ENCODE measurements around the gene CTDP1. TPM values are rescaled to one million over a fixed set of nuclear protein-coding genes. Genes with fewer than 3 reads are reported as not detected.

CTDP1 gene
- total RNA-seq, 1 experiment from 2014 or later = 33.7 TPM

DNA sequence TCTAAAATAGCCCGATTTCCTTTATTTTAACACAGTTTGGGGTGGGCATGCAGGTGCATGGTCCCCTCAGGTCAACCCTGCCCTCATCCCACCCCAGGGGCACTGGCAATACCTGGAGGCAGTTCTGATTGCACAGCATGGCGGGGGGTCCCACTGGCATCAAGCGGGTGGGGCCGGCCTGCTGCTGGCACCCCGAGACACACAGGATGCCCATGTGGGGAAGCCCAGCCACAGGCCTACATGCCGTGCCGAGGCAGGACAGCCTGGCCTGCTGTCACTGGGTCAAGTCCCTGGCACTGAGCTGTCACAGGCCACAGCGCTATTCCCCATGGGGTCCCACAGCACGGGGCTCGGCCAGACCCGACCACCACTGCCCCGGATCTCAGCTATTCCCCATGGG is 106.2 kb downstream of the CTDP1 start:
- H3K9me3 ChIP-seq (ENCODE audit: control insufficient read depth, low read depth, low read length) = no peaks in the 10 kb centered on the region
- peaks cover 19% of the 10 kb centered on the region; the same call in 1 of the 2 replicates for H3K27me3 ChIP-seq (ENCODE audit: insufficient read depth, low read length)
- no peak overlapping the region for H2BK15ac ChIP-seq (ENCODE audit: low read depth, low read length)
- no peak overlapping the region for H4K8ac ChIP-seq (replicated peaks; ENCODE audit: insufficient read length, low read depth, low read length)
- TF ChIP-seq, protein P1, sequence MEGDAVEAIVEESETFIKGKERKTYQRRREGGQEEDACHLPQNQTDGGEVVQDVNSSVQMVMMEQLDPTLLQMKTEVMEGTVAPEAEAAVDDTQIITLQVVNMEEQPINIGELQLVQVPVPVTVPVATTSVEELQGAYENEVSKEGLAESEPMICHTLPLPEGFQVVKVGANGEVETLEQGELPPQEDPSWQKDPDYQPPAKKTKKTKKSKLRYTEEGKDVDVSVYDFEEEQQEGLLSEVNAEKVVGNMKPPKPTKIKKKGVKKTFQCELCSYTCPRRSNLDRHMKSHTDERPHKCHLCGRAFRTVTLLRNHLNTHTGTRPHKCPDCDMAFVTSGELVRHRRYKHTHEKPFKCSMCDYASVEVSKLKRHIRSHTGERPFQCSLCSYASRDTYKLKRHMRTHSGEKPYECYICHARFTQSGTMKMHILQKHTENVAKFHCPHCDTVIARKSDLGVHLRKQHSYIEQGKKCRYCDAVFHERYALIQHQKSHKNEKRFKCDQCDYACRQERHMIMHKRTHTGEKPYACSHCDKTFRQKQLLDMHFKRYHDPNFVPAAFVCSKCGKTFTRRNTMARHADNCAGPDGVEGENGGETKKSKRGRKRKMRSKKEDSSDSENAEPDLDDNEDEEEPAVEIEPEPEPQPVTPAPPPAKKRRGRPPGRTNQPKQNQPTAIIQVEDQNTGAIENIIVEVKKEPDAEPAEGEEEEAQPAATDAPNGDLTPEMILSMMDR (conservative IDR thresholded peaks at IDR 0.05) = no peak
- H3K79me1 ChIP-seq (ENCODE audit: insufficient read depth, low read depth, low read length, poor library complexity, severe bottlenecking) = no peaks in the 10 kb centered on the region
- Mint-ChIP-seq H3K9me3 (peaks cover 2 to 5% of the 10 kb centered on the region in 2 experiments; a peak in 2 of 5 replicates), H3K36me3 (ENCODE audit: insufficient read depth in 1 of 3, low read depth in 3 of 3) (no peaks in the 10 kb centered on the region), H3K27ac (no peak overlapping the region), H3K4me3 (no peak overlapping the region), H3K4me1 (no peaks in the 10 kb centered on the region; a peak in 1 of 4 replicates), H3K27me3 (ENCODE audit: low read depth) (peaks cover 71% of the 10 kb centered on the region)
- no peak overlapping the region for H2BK120ac ChIP-seq (ENCODE audit: low read depth, low read length, poor library complexity, severe bottlenecking)
- no peak overlapping the region for H2BK12ac ChIP-seq (ENCODE audit: insufficient read length, low read depth, low read length)
- H3K4me1 ChIP-seq (ENCODE audit: insufficient read depth, low read length) = no peaks in the 10 kb centered on the region
- H4K91ac ChIP-seq (ENCODE audit: insufficient read length, low read depth, low read length) = no peak overlapping the region
- H3K23ac ChIP-seq (ENCODE audit: insufficient read length, low read depth, low read length) = no peak overlapping the region
- H3K23me2 ChIP-seq (ENCODE audit: insufficient read length, low read depth, low read length, poor library complexity, severe bottlenecking) = no peaks in the 10 kb centered on the region
- no peak overlapping the region for H3K27ac ChIP-seq (ENCODE audit: insufficient read length, low read depth, low read length)
- H3K56ac ChIP-seq (ENCODE audit: insufficient read length, low read depth, low read length) = no peak overlapping the region
- no peak overlapping the region for H3T11ph ChIP-seq (ENCODE audit: low read length)
- no peak for DNase-seq
- H4K20me1 ChIP-seq (ENCODE audit: control insufficient read depth, insufficient read depth, insufficient read length) = peaks cover 2% of the 10 kb centered on the region
- H3K79me2 ChIP-seq (ENCODE audit: insufficient read depth, low read length) = no peaks in the 10 kb centered on the region
- H3K18ac ChIP-seq (ENCODE audit: insufficient read length, low read depth, low read length) = no peak overlapping the region
- H2BK20ac ChIP-seq (ENCODE audit: low read depth, low read length, poor library complexity, severe bottlenecking) = no peak overlapping the region
- WGBS (ENCODE audit: extremely low coverage, insufficient read length, low lambda C conversion rate) = no CpG with 5 or more reads among the region's 12 CpGs
- no peak overlapping the region for H2AK5ac ChIP-seq (ENCODE audit: insufficient read length, low read length)
- H3K9ac ChIP-seq (ENCODE audit: extremely low read depth, insufficient read length, low read length) = no peak overlapping the region
- no peak overlapping the region for H4K5ac ChIP-seq (ENCODE audit: insufficient read length, low read depth, low read length)
- H3K14ac ChIP-seq (ENCODE audit: insufficient read depth, low read length) = no peak overlapping the region
- H2BK5ac ChIP-seq (ENCODE audit: insufficient read length, low read length) = no peak overlapping the region
- H2AFZ ChIP-seq (ENCODE audit: low read length) = no peak overlapping the region
- H3K4me2 ChIP-seq (ENCODE audit: insufficient read depth, insufficient read length, low read length) = no peak overlapping the region
- H3K4ac ChIP-seq (ENCODE audit: low read depth, low read length) = no peak overlapping the region

All from H9 (cell line).